Ishikawa (cell line): Measurements from ENCODE around the gene SEC14L5.

Source experiments
- CEBPB ChIP-seq: IDR thresholded peaks from 2 replicates; pipeline ENCODE4 v1.6.1; 2012
- CREB1 ChIP-seq: IDR thresholded peaks from 2 replicates; pipeline ENCODE4 v1.6.1; 2012; ENCODE audit warnings: low read depth
- EGR1 ChIP-seq: IDR thresholded peaks from 2 replicates; pipeline ENCODE4 v1.6.1; 2012
- EP300 ChIP-seq: IDR thresholded peaks from 2 replicates; pipeline ENCODE4 v1.6.1; 2012; ENCODE audit warnings: borderline replicate concordance
- FOXM1 ChIP-seq: IDR thresholded peaks from 2 replicates; pipeline ENCODE4 v1.6.1; 2012; ENCODE audit warnings: low read depth, borderline replicate concordance
- MAX ChIP-seq: IDR thresholded peaks from 2 replicates; pipeline ENCODE4 v1.6.1; 2012
- NFIC ChIP-seq: IDR thresholded peaks from 2 replicates; pipeline ENCODE4 v1.6.1; 2012
- RAD21 ChIP-seq: IDR thresholded peaks from 2 replicates; pipeline ENCODE4 v1.6.1; 2012; ENCODE audit warnings: low read depth
- TAF1 ChIP-seq: IDR thresholded peaks from 2 replicates; pipeline ENCODE4 v1.6.1; 2012; ENCODE audit warnings: low read depth, mild to moderate bottlenecking
- TCF12 ChIP-seq: IDR thresholded peaks from 2 replicates; pipeline ENCODE4 v1.6.1; 2012; ENCODE audit warnings: low read depth
- TEAD4 ChIP-seq: IDR thresholded peaks from 2 replicates; pipeline ENCODE4 v1.6.1; 2012
- USF1 ChIP-seq: IDR thresholded peaks from 2 replicates; pipeline ENCODE4 v1.6.1; 2012
- YY1 ChIP-seq: IDR thresholded peaks from 2 replicates; pipeline ENCODE4 v1.6.1; 2012; ENCODE audit warnings: low read depth
- ZBTB7A ChIP-seq: IDR thresholded peaks from 2 replicates; pipeline ENCODE4 v1.6.1; 2012; ENCODE audit warnings: low read depth
- TF ChIP-seq, protein P1 (sequence below): IDR thresholded peaks from 2 replicates; pipeline ENCODE4 v1.6.1; 2012; ENCODE audit warnings: low read depth, mild to moderate bottlenecking

The SEC14L5 gene

DNA sequence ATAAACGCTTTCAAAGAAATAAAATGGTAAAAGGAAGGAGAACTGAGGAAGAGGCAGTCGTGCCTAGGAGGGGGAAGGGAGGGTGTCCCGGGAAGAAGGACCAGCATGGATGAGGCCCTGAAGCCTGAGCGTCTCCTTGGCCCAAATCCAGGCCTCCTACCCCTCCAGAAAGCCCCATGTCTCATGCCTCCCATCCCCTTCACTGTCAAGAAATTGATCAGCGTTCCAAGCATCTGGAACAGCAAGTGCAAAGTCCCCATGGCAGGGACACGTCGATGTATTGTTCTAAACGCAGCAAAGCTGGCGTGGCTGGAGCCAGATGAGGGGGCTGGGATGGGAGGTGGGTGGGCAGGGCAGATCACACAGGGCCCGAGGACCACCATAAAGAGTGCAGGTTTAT is 22.6 kb downstream of the SEC14L5 start:
- TF ChIP-seq TEAD4 (no peak), EP300 (no peak), EGR1 (no peak), MAX (no peak), CREB1 (no peak), CEBPB (no peak), RAD21 (no peak), FOXM1 (no peak), USF1 (no peak)
- TF ChIP-seq, protein P1, sequence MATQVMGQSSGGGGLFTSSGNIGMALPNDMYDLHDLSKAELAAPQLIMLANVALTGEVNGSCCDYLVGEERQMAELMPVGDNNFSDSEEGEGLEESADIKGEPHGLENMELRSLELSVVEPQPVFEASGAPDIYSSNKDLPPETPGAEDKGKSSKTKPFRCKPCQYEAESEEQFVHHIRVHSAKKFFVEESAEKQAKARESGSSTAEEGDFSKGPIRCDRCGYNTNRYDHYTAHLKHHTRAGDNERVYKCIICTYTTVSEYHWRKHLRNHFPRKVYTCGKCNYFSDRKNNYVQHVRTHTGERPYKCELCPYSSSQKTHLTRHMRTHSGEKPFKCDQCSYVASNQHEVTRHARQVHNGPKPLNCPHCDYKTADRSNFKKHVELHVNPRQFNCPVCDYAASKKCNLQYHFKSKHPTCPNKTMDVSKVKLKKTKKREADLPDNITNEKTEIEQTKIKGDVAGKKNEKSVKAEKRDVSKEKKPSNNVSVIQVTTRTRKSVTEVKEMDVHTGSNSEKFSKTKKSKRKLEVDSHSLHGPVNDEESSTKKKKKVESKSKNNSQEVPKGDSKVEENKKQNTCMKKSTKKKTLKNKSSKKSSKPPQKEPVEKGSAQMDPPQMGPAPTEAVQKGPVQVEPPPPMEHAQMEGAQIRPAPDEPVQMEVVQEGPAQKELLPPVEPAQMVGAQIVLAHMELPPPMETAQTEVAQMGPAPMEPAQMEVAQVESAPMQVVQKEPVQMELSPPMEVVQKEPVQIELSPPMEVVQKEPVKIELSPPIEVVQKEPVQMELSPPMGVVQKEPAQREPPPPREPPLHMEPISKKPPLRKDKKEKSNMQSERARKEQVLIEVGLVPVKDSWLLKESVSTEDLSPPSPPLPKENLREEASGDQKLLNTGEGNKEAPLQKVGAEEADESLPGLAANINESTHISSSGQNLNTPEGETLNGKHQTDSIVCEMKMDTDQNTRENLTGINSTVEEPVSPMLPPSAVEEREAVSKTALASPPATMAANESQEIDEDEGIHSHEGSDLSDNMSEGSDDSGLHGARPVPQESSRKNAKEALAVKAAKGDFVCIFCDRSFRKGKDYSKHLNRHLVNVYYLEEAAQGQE, result no peak

DNA sequence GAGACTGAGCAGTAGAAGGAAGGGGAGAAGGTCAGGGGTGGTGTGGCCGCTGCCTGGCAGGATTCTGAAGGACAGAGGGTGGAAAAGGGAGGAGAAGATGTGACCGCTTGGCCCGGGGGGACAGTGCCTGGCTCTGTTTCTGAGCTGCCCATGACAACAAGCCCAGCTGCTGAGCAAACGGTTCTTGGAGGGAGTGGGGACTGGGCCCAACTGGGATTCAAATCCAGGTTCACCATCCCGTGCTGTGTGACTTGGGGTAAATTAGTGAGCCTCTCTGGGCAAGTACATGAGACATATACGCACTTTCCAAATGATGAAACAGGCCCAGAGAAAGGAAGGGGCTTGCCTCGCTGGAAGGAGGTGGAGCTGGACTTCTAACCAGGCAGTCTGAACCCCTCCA is 23.3 kb downstream of the SEC14L5 start:
- TF ChIP-seq, protein P1, result no peak
- no peak for TF ChIP-seq EGR1
- no peak for TF ChIP-seq NFIC
- no peak for TF ChIP-seq TEAD4
- no peak for TF ChIP-seq CREB1
- TF ChIP-seq CEBPB, result no peak
- TF ChIP-seq ZBTB7A, result no peak
- no peak for TF ChIP-seq TCF12
- no peak for TF ChIP-seq MAX
- no peak for TF ChIP-seq YY1

DNA sequence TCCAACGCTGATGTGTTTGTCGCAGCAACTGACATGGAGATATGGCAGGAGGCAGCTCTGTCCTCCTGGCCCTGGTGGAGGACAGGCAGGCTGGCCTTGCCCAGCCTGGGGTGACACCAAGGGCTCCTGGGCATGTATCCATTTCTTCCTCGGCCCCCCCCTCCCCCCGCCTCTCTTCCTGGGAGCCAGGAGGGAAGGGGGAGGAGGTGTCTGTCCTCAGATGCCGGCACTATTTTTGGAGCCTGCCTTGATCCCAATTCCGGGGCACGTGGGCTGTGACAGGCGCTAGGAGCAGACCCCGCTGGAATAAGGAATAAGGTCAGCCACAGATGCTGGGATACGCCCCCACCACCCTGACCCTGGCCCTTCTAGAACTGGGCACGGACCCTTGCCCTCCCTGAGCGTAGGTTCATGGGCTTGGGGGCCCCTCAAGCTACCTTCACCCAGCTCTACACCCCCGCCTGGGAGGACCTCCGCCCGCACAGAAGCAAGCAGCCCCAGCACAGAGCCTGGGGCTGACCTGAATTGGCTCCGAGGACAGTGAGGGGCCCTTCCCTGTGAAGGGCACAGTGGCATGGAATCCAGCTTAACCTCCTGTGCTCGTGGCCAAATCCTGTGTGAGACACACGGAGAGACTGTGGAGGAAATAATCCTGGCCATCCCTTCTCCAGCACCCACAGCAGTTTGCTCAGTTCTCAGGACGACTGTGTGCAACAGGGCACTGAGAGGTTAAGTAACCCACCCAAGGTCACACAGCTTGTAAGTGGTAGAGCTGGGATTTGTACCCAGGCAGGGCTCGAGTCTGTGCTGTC is 24.1 kb downstream of the SEC14L5 start:
- TF ChIP-seq RAD21 (no peak), TEAD4 (no peak), ZBTB7A (no peak), CREB1 (no peak), YY1 (no peak), FOXM1 (no peak), MAX (no peak), NFIC (no peak), USF1 (no peak), EGR1 (no peak), EP300 (no peak), TAF1 (no peak)

GRCh38 chr16:4984174-4984990 is 26.3 kb downstream of the SEC14L5 start:
- TF ChIP-seq, protein P1, result no peak
- no peak for TF ChIP-seq TAF1
- no peak for TF ChIP-seq EP300
- no peak for TF ChIP-seq ZBTB7A
- TF ChIP-seq MAX, result no peak
- TF ChIP-seq CEBPB, result no peak
- TF ChIP-seq TCF12, result no peak
